HCT116 (cell line): ENCODE results near the gene UVSSA. TPM values are rescaled to one million over a fixed set of nuclear protein-coding genes. Genes with fewer than 3 reads are reported as not detected.

ENCODE experiments used
- ATAC-seq: fragments of 200-7000 bp; cut with Tn5 transposase; 2 replicates; pipeline ENCODE4 v1.9.1; 2020; ENCODE audit warnings: mild to moderate bottlenecking, moderate library complexity
- BruUV-seq: library from RNA; stranded (reverse); fragments of 400-500 nt; replicated peaks from 2 replicates; lab custom pipeline; 2021; lab: Mats Ljungman, UMichigan
- CTCF ChIA-PET: fragments of 300-600 bp; sonication (Branson Sonifier 250); formaldehyde crosslinking; loops from one replicate; lab custom pipeline; 2021; ENCODE audit warnings: antibody characterized with exemption; lab: Charles Lee
- POLR2A ChIA-PET: fragments of 300-600, 350-600 bp; sonication (Branson Sonifier 250); formaldehyde crosslinking; loops from one replicate; lab custom pipeline; 2021; ENCODE audit warnings: antibody characterized with exemption; lab: Charles Lee
- RAD21 ChIA-PET, 2 experiments: fragments of 300-600 bp; sonication (Branson Sonifier 250); formaldehyde crosslinking; loops; one replicate each; lab custom pipeline; 2023; ENCODE audit warnings: low total read pairs in 2 of 2; ENCODE audit not compliant: uncharacterized antibody in 2 of 2, unreplicated experiment in 2 of 2, low non-redundant PET in 1 of 2; lab: Charles Lee
- DNase-seq: peaks from one replicate; pipeline ENCODE4 v3.0.0-alpha.2; 2010; ENCODE audit warnings: low read depth, low spot score
- H2AFZ ChIP-seq: fragments of 200-600 bp; shearing (Covaris generic), sonication (generic); 2 replicates; pipeline ENCODE4 v1.6.1; 2017; ENCODE audit warnings: low read depth, mixed run types, mixed read lengths, antibody characterized with exemption, low read length; ENCODE audit not compliant: poor library complexity, severe bottlenecking
- H3K27ac ChIP-seq: 2 replicates; pipeline ENCODE4 v1.5.1; 2012; ENCODE audit warnings: low read depth, low read length
- H3K27me3 ChIP-seq: fragments of 200-600 bp; sonication (generic); 2 replicates; pipeline ENCODE4 v1.6.1; 2016; ENCODE audit warnings: mixed run types, low read length, mixed read lengths; ENCODE audit not compliant: insufficient read depth
- H3K36me3 ChIP-seq, 2 experiments: fragments of 200-500 bp in 1 of 2; fragments of 200-600 bp in 1 of 2; sonication (Bioruptor generic) in 1 of 2; sonication (generic) in 1 of 2; 2 replicates each; pipeline versions ENCODE4 v1.5.1 to v1.6.1; 2014 to 2016; ENCODE audit warnings: low read length in 2 of 2, inconsistent platforms in 1 of 2, mixed read lengths in 1 of 2, mixed run types in 1 of 2; ENCODE audit not compliant: insufficient read depth in 2 of 2, control insufficient read depth in 1 of 2
- H3K4me1 ChIP-seq, 2 experiments: fragments of 200-600 bp in 1 of 2; sonication (generic) in 1 of 2; 2 replicates each; pipeline versions ENCODE4 v1.5.1 to v1.6.1; 2012 to 2017; ENCODE audit warnings: low read length in 2 of 2, inconsistent platforms in 1 of 2, mild to moderate bottlenecking in 1 of 2, mixed read lengths in 1 of 2, mixed run types in 1 of 2, moderate library complexity in 1 of 2; ENCODE audit not compliant: insufficient read depth in 2 of 2, control insufficient read depth in 1 of 2
- H3K4me2 ChIP-seq: fragments of 200-600 bp; sonication (generic); 2 replicates; pipeline ENCODE4 v1.6.1; 2017; ENCODE audit warnings: mixed run types, low read length, mixed read lengths
- H3K4me3 ChIP-seq, 2 experiments: fragments of 200-600 bp in 1 of 2; sonication (generic) in 1 of 2; replicated peaks in 1 of 2; 2 replicates each; pipeline ENCODE4 v1.5.1; 2011 to 2016; ENCODE audit warnings: low read length in 2 of 2, control low read depth in 1 of 2, low read depth in 1 of 2, mild to moderate bottlenecking in 1 of 2, mixed read lengths in 1 of 2, mixed run types in 1 of 2
- H3K79me2 ChIP-seq: fragments of 200-600 bp; sonication (generic); 2 replicates; pipeline ENCODE4 v1.6.1; 2017; ENCODE audit warnings: mild to moderate bottlenecking, mixed run types, low read length, moderate library complexity, mixed read lengths; ENCODE audit not compliant: insufficient read depth
- H3K9ac ChIP-seq: fragments of 200-600 bp; sonication (generic); 2 replicates; pipeline ENCODE4 v1.6.1; 2016; ENCODE audit warnings: low read length, mixed read lengths
- H3K9me2 ChIP-seq: fragments of 200-600 bp; sonication (generic), shearing (Covaris generic); 2 replicates; pipeline ENCODE4 v1.6.1; 2017; ENCODE audit warnings: mixed run types, mild to moderate bottlenecking, moderate library complexity; ENCODE audit not compliant: insufficient read depth
- H3K9me3 ChIP-seq, 2 experiments: fragments of 200-500 bp in 1 of 2; fragments of 200-600 bp in 1 of 2; sonication (Bioruptor generic) in 1 of 2; sonication (generic) in 1 of 2; 2 replicates each; pipeline ENCODE4 v1.6.1; 2014 to 2017; ENCODE audit warnings: low read length in 2 of 2, mixed read lengths in 2 of 2, inconsistent platforms in 1 of 2, low read depth in 1 of 2, mild to moderate bottlenecking in 1 of 2, mixed run types in 1 of 2, moderate library complexity in 1 of 2; ENCODE audit not compliant: control insufficient read depth in 1 of 2, insufficient read depth in 1 of 2
- H4K20me1 ChIP-seq: fragments of 200-600 bp; sonication (generic), shearing (Covaris generic); 2 replicates; pipeline ENCODE4 v1.6.1; 2017; ENCODE audit warnings: mixed run types, mild to moderate bottlenecking, moderate library complexity; ENCODE audit not compliant: insufficient read depth
- ATF3 ChIP-seq: IDR thresholded peaks from 2 replicates; pipeline ENCODE4 v1.6.1; 2012
- CTCF ChIP-seq, 3 experiments: fragments of 200-600 bp in 1 of 3; sonication (generic) in 1 of 3; IDR thresholded peaks in 2 of 3; conservative IDR thresholded peaks in 1 of 3; 2 replicates each; pipeline ENCODE4 v1.5.1; 2012 to 2017; ENCODE audit warnings: low read depth in 2 of 3, low read length in 2 of 3, antibody characterized with exemption in 1 of 3, borderline replicate concordance in 1 of 3, control low read depth in 1 of 3, mild to moderate bottlenecking in 1 of 3, mixed read lengths in 1 of 3, mixed run types in 1 of 3, moderate library complexity in 1 of 3; ENCODE audit not compliant: insufficient read depth in 1 of 3
- JUND ChIP-seq: IDR thresholded peaks from 2 replicates; pipeline ENCODE4 v1.6.1; 2012
- MAX ChIP-seq: IDR thresholded peaks from 2 replicates; pipeline ENCODE4 v1.6.1; 2012
- POLR2AphosphoS5 ChIP-seq: IDR thresholded peaks from 2 replicates; pipeline ENCODE4 v1.6.1; 2011; ENCODE audit warnings: mild to moderate bottlenecking, low read depth, low read length, moderate library complexity
- SIN3A ChIP-seq: IDR thresholded peaks from 2 replicates; pipeline ENCODE4 v1.6.1; 2012; ENCODE audit warnings: low read depth
- SP1 ChIP-seq: IDR thresholded peaks from 2 replicates; pipeline ENCODE4 v1.6.1; 2012; ENCODE audit warnings: low read depth
- TCF7L2 ChIP-seq: IDR thresholded peaks from 2 replicates; pipeline ENCODE4 v1.7.0; 2011; ENCODE audit warnings: borderline replicate concordance, inconsistent platforms; ENCODE audit not compliant: insufficient read depth, insufficient read length; ENCODE audit errors: extremely low read depth
- YY1 ChIP-seq: IDR thresholded peaks from 2 replicates; pipeline ENCODE4 v1.6.1; 2011; ENCODE audit warnings: low read length, low read depth, moderate library complexity, mild to moderate bottlenecking; ENCODE audit not compliant: insufficient replicate concordance; ENCODE audit errors: extremely low read depth
- intact Hi-C: fragments of 100-400 bp; cut with micrococcal nuclease; formaldehyde crosslinking; loops from 2 replicates; pipeline ENCODE4 v1.10.0; 2022
- total RNA-seq: library from RNA; stranded (reverse); gene quantifications from one replicate; pipeline ENCODE4 v1.2.1, GENCODE V29; 2021; ENCODE audit not compliant: unreplicated experiment

The UVSSA gene
- total RNA-seq, 1 experiment from 2014 or later, result 30.5 TPM

- Histone ChIP-seq H3K4me2 (no peak within 1 kb of the TSS), H3K9me2 (no peaks in the 10 kb centered on the region), H3K4me3 (no peak within 1 kb of the TSS), H4K20me1 (no peaks in the 10 kb centered on the region), H2AFZ (no peak within 1 kb of the TSS), H3K27me3 (no peaks in the 10 kb centered on the region), H3K27ac (no peak within 1 kb of the TSS), H3K36me3 (no peaks in the 10 kb centered on the region), H3K9ac (no peak within 1 kb of the TSS), H3K79me2 (no peaks in the 10 kb centered on the region), H3K4me1 (no peaks in the 10 kb centered on the region), H3K9me3 (no peaks in the 10 kb centered on the region; a peak in 1 of 4 replicates)
- POLR2A ChIA-PET, result no interaction called here
- no peak for ATAC-seq
- no peak for DNase-seq
- CTCF ChIA-PET, result no interaction called here
- TF ChIP-seq JUND (no peak), POLR2AphosphoS5 (no peak), MAX (no peak), CTCF (IDR thresholded peaks at IDR 0.05 in 2 of 3, conservative IDR thresholded peaks at IDR 0.05 in 1 of 3; ENCODE audit: borderline replicate concordance in 1 of 3, insufficient read depth in 1 of 3, low read depth in 2 of 3, low read length in 2 of 3) (no peak), YY1 (no peak), SP1 (no peak), TCF7L2 (no peak), SIN3A (no peak), ATF3 (no peak)
- RAD21 ChIA-PET, result no interaction called here
- BruUV-seq, result no TSS peak
- intact Hi-C loops, result no loop called here
These were observed 59.5 kb downstream of the UVSSA start, which contains the start of gene NKX1-1 for GRCh38 chr4:1406394-1406980. Gene NKX1-1 (minus strand): TSS chr4:1406442. CDS start chr4:1406442, 0 bp downstream.
